Stimulated activated naive CD8-positive, alpha-beta T cell treated with anti-CD3 and anti-CD28 coated beads, Interleukin-15, Interleukin-2, amounts not matched to agents 100 U/mL and 50 U/mL, for 24 hours (primary cell): ENCODE results near the gene PTPRT.

Experiments
- ATAC-seq: fragments of 150-1000 bp; cut with Tn5 transposase; one replicate; pipeline ENCODE4 v1.10.0; 2021
- DNase-seq: peaks from one replicate; pipeline ENCODE4 v3.0.0; 2021

Gene PTPRT

GRCh38 chr20:42549496-42549895, 640.2 kb downstream of the PTPRT start:
- no peak for DNase-seq
- no peak for ATAC-seq

DNA sequence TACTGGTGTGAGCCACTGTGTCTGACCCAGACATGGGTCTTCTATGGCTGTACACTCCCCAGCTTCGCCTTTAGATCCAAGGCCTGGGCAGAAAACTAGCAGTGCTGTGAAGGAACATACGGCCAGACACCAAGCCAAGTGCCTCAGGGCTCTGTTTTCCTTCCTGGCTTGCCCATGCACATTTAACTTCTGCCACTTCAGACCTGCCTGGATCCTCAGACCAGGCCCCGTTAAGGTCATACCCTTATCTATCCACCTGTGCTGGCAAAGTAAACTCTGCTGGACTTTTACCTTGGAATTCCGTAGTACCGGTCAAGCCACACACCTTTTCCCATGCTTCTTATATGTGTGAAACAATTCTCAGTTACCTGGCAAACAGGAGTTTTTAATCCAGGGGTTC, 644.8 kb downstream of the PTPRT start:
- no peak for DNase-seq
- ATAC-seq: no peak

DNA sequence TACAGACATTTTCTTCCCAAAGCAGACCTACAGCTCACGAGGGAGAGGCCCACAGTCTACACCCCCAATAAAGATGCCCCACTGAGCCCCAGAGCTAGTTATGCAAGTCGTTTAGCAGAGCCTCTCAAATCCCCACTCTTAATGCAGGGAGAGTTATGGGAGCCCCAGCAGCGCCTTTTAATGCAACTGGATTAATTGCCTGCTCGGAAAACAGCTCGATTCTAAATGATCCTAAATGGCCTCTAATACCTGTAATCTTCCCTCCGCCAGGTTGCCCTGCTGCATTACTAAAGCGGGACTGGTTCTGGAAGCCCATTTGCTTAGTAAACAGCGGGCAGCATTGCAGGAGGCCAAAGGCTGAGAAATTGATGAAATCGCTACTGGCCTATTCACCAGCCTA, 656.9 kb downstream of the PTPRT start:
- ATAC-seq (no peak), DNase-seq (no peak)

- ATAC-seq (no peak), DNase-seq (no peak)
These were observed 658.2 kb downstream of the PTPRT start for GRCh38 chr20:42531508-42531961.

GRCh38 chr20:42530855-42531448, 658.8 kb downstream of the PTPRT start:
- no peak for ATAC-seq
- DNase-seq: no peak

- no peak for DNase-seq
- ATAC-seq: no peak
These were observed 659.5 kb downstream of the PTPRT start for GRCh38 chr20:42530191-42530590.

- no peak for DNase-seq
- ATAC-seq: no peak
These were observed 665.6 kb downstream of the PTPRT start for GRCh38 chr20:42524058-42524457.

GRCh38 chr20:42516692-42517091, 673.0 kb downstream of the PTPRT start:
- no peak for DNase-seq
- ATAC-seq: no peak

- DNase-seq: no peak
- ATAC-seq: no peak
These were observed 679.0 kb downstream of the PTPRT start for GRCh38 chr20:42510686-42511085.

DNA sequence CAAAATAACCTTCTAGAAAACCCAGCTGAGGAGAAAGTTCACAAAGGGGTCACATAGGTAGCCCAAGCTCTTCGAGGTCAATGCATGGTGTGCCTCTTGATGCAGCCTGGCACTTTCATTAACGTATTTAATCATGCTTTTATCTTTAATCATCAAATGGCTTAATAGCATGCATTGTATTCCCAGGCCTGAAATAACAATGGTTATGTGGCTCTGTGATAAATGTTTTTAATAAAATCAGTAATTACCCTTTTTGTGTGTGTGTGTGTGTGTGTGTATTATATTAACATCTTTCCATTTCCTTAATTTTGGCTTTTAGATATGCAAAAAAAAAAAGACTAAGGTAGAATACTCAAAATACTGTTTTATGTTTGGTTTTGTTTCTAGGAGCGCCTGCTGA, 681.8 kb downstream of the PTPRT start:
- ATAC-seq (no peak), DNase-seq (no peak)

DNA sequence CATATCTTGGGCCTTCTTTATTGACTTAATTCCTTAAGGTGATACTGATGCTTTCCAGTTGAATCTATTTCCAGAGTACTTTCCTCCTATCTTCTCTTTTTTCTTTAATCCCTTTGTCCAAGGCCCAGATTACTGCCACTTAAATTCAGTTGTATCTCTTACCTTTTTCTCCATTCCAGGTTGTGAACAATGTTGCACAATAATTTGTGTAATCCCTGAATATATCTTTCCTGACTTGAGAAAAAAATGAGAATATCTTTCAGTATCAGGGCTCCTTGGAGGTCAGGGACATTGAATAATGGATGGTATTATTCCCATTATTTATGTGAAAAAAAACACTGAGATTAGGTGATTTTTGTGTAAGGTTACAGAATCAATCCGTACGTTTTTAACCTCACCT, 683.3 kb downstream of the PTPRT start:
- DNase-seq (no peak), ATAC-seq (no peak)

DNA sequence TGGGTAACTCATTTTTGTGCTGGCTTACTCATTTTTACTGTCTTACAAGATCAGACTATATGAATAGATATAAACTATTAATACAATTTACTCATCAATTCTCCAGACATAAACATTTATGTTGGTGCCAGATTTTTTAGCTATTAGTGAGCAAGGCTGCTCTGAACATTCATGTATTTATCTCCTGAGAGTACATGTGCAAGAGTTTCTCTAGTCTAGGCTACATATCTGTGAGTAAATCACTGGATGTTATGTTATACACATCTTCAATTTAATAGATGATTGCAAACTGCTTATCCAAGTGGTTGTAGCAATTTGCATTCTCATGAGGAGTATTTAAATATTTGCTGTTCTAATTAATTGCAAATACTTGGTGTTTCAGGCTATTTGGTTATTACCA, 687.1 kb downstream of the PTPRT start:
- DNase-seq (no peak), ATAC-seq (no peak)

DNA sequence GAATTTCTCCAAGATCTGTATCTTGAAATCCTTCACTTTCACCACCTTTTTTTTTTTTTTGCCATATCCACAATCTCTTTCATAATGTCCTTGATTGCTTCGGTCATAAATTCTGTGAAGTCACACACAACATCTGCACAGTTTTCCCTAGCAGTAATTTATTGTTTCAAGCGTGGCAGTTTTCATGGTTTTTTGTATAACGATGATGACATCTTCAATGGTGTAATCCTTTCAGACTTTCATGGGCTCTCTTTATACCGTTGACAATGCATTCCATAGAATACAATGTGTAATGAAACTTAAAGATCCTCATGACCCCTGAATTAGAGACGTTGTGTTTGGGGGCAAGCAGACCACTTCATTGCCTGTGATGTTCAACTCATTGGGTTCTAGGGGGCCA, 693.1 kb downstream of the PTPRT start:
- no peak for ATAC-seq

GRCh38 chr20:42494290-42494689, 695.4 kb downstream of the PTPRT start:
- ATAC-seq (no peak), DNase-seq (no peak)

More for the DNA sequence above, 693.1 kb downstream of the PTPRT start:
- DNase-seq: no peak

- DNase-seq (no peak), ATAC-seq (no peak)
These were observed 696.7 kb downstream of the PTPRT start for GRCh38 chr20:42493001-42493400.

- DNase-seq (no peak), ATAC-seq (no peak)
These were observed 697.4 kb downstream of the PTPRT start for GRCh38 chr20:42492290-42492689.

DNA sequence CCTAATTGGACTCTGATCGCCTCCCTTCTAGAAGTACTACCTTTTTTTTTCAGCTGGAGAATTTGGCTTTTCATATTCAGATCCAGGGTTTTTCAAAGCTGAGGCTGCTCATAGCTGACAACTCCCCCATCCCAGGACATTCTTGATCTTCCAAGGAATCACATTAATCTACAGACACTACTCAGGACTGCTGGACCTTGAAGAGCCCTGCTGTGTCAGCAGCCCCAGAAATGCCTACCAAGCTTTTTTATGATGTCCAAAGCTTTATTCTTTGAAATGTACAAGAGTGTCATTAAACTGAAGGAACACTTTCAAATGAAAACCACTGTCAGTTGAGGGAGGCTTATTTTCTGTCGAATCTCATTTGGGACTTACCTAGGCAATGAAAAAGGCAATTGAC, 704.1 kb downstream of the PTPRT start:
- ATAC-seq: no peak
- DNase-seq: no peak

DNA sequence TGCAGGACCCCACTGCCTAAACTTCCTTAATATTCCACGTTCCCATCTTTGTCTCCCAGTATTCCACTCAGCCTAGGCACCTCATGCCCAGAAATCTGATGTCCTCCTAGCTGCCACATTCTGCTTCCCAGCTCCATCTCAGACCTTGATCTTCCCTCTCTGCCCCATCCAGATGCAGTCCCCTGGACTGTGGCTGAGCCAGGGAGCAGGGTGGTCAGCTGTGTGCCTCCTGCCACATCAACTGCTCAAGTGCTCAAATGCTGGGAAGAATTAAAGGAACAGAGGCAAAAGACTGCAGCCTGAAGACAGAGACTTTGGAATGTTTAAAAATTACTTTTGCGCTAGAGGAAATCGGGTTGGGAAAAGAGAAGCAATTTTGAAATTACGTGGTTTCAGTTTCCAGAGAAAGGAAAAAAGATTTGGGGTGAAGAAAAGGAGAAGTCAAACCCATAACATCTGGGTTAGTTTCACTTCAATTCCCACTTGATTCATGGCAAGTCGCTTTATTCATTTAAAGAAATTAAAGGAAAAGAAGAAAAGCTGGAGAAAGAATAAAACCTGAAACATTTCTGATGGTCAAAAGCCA, 704.8 kb downstream of the PTPRT start:
- ATAC-seq (no peak), DNase-seq (no peak)

GRCh38 chr20:42484335-42484734, 705.4 kb downstream of the PTPRT start:
- ATAC-seq: no peak
- no peak for DNase-seq

DNA sequence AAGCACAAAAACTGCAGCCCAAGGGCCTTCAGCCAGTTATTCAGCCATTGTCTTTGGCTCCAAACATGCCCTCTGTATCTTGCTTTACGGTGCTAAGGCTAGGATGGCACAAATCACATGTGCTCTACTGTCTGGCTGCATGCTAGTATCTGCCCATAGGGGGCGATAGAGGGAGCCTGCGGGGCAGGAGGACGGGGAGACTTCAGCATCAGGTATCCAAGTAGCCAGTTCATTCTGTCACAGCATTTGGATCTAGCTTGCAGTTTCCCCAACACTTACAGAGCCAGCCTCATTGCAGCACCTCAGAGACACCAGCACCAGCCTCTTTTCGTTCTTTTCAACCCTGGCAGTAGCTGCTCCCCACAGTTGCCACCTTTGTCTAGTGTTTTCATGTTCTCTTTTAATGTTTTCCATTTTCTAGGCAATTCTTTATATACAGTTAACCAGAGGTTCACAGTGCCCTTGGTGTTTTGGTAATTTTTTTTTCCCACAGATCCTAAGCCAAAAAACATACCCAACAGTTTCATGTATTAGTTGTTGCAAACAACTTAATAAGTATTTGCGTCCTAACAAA, 705.9 kb downstream of the PTPRT start:
- DNase-seq: peak; percentile 4

GRCh38 chr20:42482808-42483207, 706.9 kb downstream of the PTPRT start:
- ATAC-seq (no peak), DNase-seq (no peak)

More for the DNA sequence above, 705.9 kb downstream of the PTPRT start:
- no peak for ATAC-seq

- no peak for ATAC-seq
- no peak for DNase-seq
These were observed 713.9 kb downstream of the PTPRT start for GRCh38 chr20:42475773-42476172.

DNA sequence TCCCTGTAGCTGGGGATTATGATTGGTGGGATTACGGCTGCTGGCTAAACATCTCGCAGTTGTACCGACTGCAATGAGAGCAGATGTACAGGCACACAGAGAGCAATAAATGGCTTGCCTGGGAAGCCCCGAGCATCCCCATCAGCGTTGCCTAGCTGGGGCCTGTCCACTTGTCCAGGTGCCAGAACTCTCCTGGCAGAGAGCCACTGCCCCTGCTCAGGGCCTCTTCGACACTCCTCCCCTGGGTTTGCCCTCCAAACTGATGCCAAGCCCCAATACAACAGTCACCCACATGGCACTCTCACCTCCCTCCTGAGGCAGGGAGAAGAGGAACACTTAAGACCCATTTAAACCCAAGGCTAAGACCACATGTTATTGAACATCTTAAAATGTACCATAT, 715.1 kb downstream of the PTPRT start:
- DNase-seq (no peak), ATAC-seq (no peak)

- ATAC-seq (no peak), DNase-seq (no peak)
These were observed 717.5 kb downstream of the PTPRT start for GRCh38 chr20:42472198-42472597.
